HCT116 (cell line): ENCODE data around the gene ZP1. TPM values are rescaled to one million over a fixed set of nuclear protein-coding genes. Genes with fewer than 3 reads are reported as not detected.

ENCODE experiments used
- ATAC-seq: fragments of 200-7000 bp; cut with Tn5 transposase; 2 replicates; pipeline ENCODE4 v1.9.1; 2020; ENCODE audit warnings: mild to moderate bottlenecking, moderate library complexity
- BruUV-seq: library from RNA; stranded (reverse); fragments of 400-500 nt; replicated peaks from 2 replicates; lab custom pipeline; 2021; lab: Mats Ljungman, UMichigan
- CTCF ChIA-PET: fragments of 300-600 bp; sonication (Branson Sonifier 250); formaldehyde crosslinking; loops from one replicate; lab custom pipeline; 2021; ENCODE audit warnings: antibody characterized with exemption; lab: Charles Lee
- POLR2A ChIA-PET: fragments of 300-600, 350-600 bp; sonication (Branson Sonifier 250); formaldehyde crosslinking; loops from one replicate; lab custom pipeline; 2021; ENCODE audit warnings: antibody characterized with exemption; lab: Charles Lee
- RAD21 ChIA-PET, 2 experiments: fragments of 300-600 bp; sonication (Branson Sonifier 250); formaldehyde crosslinking; loops; one replicate each; lab custom pipeline; 2023; ENCODE audit warnings: low total read pairs in 2 of 2; ENCODE audit not compliant: uncharacterized antibody in 2 of 2, unreplicated experiment in 2 of 2, low non-redundant PET in 1 of 2; lab: Charles Lee
- DNase-seq: peaks from one replicate; pipeline ENCODE4 v3.0.0-alpha.2; 2010; ENCODE audit warnings: low read depth, low spot score
- H2AFZ ChIP-seq: fragments of 200-600 bp; shearing (Covaris generic), sonication (generic); 2 replicates; pipeline ENCODE4 v1.6.1; 2017; ENCODE audit warnings: low read depth, mixed run types, mixed read lengths, antibody characterized with exemption, low read length; ENCODE audit not compliant: poor library complexity, severe bottlenecking
- H3K27ac ChIP-seq: 2 replicates; pipeline ENCODE4 v1.5.1; 2012; ENCODE audit warnings: low read depth, low read length
- H3K27me3 ChIP-seq: fragments of 200-600 bp; sonication (generic); 2 replicates; pipeline ENCODE4 v1.6.1; 2016; ENCODE audit warnings: mixed run types, low read length, mixed read lengths; ENCODE audit not compliant: insufficient read depth
- H3K36me3 ChIP-seq, 2 experiments: fragments of 200-500 bp in 1 of 2; fragments of 200-600 bp in 1 of 2; sonication (Bioruptor generic) in 1 of 2; sonication (generic) in 1 of 2; 2 replicates each; pipeline versions ENCODE4 v1.5.1 to v1.6.1; 2014 to 2016; ENCODE audit warnings: low read length in 2 of 2, inconsistent platforms in 1 of 2, mixed read lengths in 1 of 2, mixed run types in 1 of 2; ENCODE audit not compliant: insufficient read depth in 2 of 2, control insufficient read depth in 1 of 2
- H3K4me1 ChIP-seq, 2 experiments: fragments of 200-600 bp in 1 of 2; sonication (generic) in 1 of 2; 2 replicates each; pipeline versions ENCODE4 v1.5.1 to v1.6.1; 2012 to 2017; ENCODE audit warnings: low read length in 2 of 2, inconsistent platforms in 1 of 2, mild to moderate bottlenecking in 1 of 2, mixed read lengths in 1 of 2, mixed run types in 1 of 2, moderate library complexity in 1 of 2; ENCODE audit not compliant: insufficient read depth in 2 of 2, control insufficient read depth in 1 of 2
- H3K4me2 ChIP-seq: fragments of 200-600 bp; sonication (generic); 2 replicates; pipeline ENCODE4 v1.6.1; 2017; ENCODE audit warnings: mixed run types, low read length, mixed read lengths
- H3K4me3 ChIP-seq, 2 experiments: fragments of 200-600 bp in 1 of 2; sonication (generic) in 1 of 2; replicated peaks in 1 of 2; 2 replicates each; pipeline ENCODE4 v1.5.1; 2011 to 2016; ENCODE audit warnings: low read length in 2 of 2, control low read depth in 1 of 2, low read depth in 1 of 2, mild to moderate bottlenecking in 1 of 2, mixed read lengths in 1 of 2, mixed run types in 1 of 2
- H3K79me2 ChIP-seq: fragments of 200-600 bp; sonication (generic); 2 replicates; pipeline ENCODE4 v1.6.1; 2017; ENCODE audit warnings: mild to moderate bottlenecking, mixed run types, low read length, moderate library complexity, mixed read lengths; ENCODE audit not compliant: insufficient read depth
- H3K9ac ChIP-seq: fragments of 200-600 bp; sonication (generic); 2 replicates; pipeline ENCODE4 v1.6.1; 2016; ENCODE audit warnings: low read length, mixed read lengths
- H3K9me2 ChIP-seq: fragments of 200-600 bp; sonication (generic), shearing (Covaris generic); 2 replicates; pipeline ENCODE4 v1.6.1; 2017; ENCODE audit warnings: mixed run types, mild to moderate bottlenecking, moderate library complexity; ENCODE audit not compliant: insufficient read depth
- H3K9me3 ChIP-seq, 2 experiments: fragments of 200-500 bp in 1 of 2; fragments of 200-600 bp in 1 of 2; sonication (Bioruptor generic) in 1 of 2; sonication (generic) in 1 of 2; 2 replicates each; pipeline ENCODE4 v1.6.1; 2014 to 2017; ENCODE audit warnings: low read length in 2 of 2, mixed read lengths in 2 of 2, inconsistent platforms in 1 of 2, low read depth in 1 of 2, mild to moderate bottlenecking in 1 of 2, mixed run types in 1 of 2, moderate library complexity in 1 of 2; ENCODE audit not compliant: control insufficient read depth in 1 of 2, insufficient read depth in 1 of 2
- H4K20me1 ChIP-seq: fragments of 200-600 bp; sonication (generic), shearing (Covaris generic); 2 replicates; pipeline ENCODE4 v1.6.1; 2017; ENCODE audit warnings: mixed run types, mild to moderate bottlenecking, moderate library complexity; ENCODE audit not compliant: insufficient read depth
- CBX3 ChIP-seq: IDR thresholded peaks from 2 replicates; pipeline ENCODE4 v1.6.1; 2012; ENCODE audit warnings: low read depth
- CEBPB ChIP-seq: IDR thresholded peaks from 2 replicates; pipeline ENCODE4 v1.6.1; 2012; ENCODE audit warnings: low read depth
- ELF1 ChIP-seq: IDR thresholded peaks from 2 replicates; pipeline ENCODE4 v1.6.1; 2012; ENCODE audit warnings: low read depth, borderline replicate concordance
- EZH2 ChIP-seq: fragments of 200-600 bp; sonication (generic); IDR thresholded peaks from 2 replicates; pipeline ENCODE4 v1.6.1; 2017; ENCODE audit warnings: antibody characterized with exemption, mixed run types
- EZH2phosphoT487 ChIP-seq: fragments of 200-600 bp; IDR thresholded peaks from 2 replicates; pipeline ENCODE4 v1.6.1; 2018; ENCODE audit warnings: antibody characterized with exemption, borderline replicate concordance
- FOSL1 ChIP-seq: IDR thresholded peaks from 2 replicates; pipeline ENCODE4 v1.6.1; 2012; ENCODE audit warnings: low read depth
- JUND ChIP-seq: IDR thresholded peaks from 2 replicates; pipeline ENCODE4 v1.6.1; 2012
- POLR2A ChIP-seq: IDR thresholded peaks from 2 replicates; pipeline ENCODE4 v1.7.0; 2011; ENCODE audit warnings: borderline replicate concordance; ENCODE audit not compliant: insufficient read depth, insufficient read length; ENCODE audit errors: extremely low read depth
- POLR2AphosphoS5 ChIP-seq: IDR thresholded peaks from 2 replicates; pipeline ENCODE4 v1.6.1; 2011; ENCODE audit warnings: mild to moderate bottlenecking, low read depth, low read length, moderate library complexity
- RAD21 ChIP-seq: IDR thresholded peaks from 2 replicates; pipeline ENCODE4 v1.6.1; 2012; ENCODE audit warnings: low read depth, mild to moderate bottlenecking
- SIN3A ChIP-seq: IDR thresholded peaks from 2 replicates; pipeline ENCODE4 v1.6.1; 2012; ENCODE audit warnings: low read depth
- SP1 ChIP-seq: IDR thresholded peaks from 2 replicates; pipeline ENCODE4 v1.6.1; 2012; ENCODE audit warnings: low read depth
- SRF ChIP-seq: IDR thresholded peaks from 2 replicates; pipeline ENCODE4 v1.6.1; 2012; ENCODE audit warnings: low read depth
- YY1 ChIP-seq: IDR thresholded peaks from 2 replicates; pipeline ENCODE4 v1.6.1; 2011; ENCODE audit warnings: low read length, low read depth, moderate library complexity, mild to moderate bottlenecking; ENCODE audit not compliant: insufficient replicate concordance; ENCODE audit errors: extremely low read depth
- ZFX ChIP-seq: fragments of 450-650 bp; IDR thresholded peaks from 2 replicates; pipeline ENCODE4 v1.6.1; 2017
- ZNF274 ChIP-seq: fragments of 200-500 bp; sonication (Bioruptor generic); IDR thresholded peaks from 2 replicates; pipeline ENCODE4 v1.6.1; 2014; ENCODE audit warnings: mild to moderate bottlenecking, low read depth, low read length, inconsistent platforms
- intact Hi-C: fragments of 100-400 bp; cut with micrococcal nuclease; formaldehyde crosslinking; loops from 2 replicates; pipeline ENCODE4 v1.10.0; 2022
- total RNA-seq: library from RNA; stranded (reverse); gene quantifications from one replicate; pipeline ENCODE4 v1.2.1, GENCODE V29; 2021; ENCODE audit not compliant: unreplicated experiment
- TF ChIP-seq, protein P1 (sequence below), 3 experiments: fragments of 200-600 bp in 1 of 3; sonication (generic) in 1 of 3; IDR thresholded peaks in 2 of 3; conservative IDR thresholded peaks in 1 of 3; 2 replicates each; pipeline ENCODE4 v1.5.1; 2012 to 2017; ENCODE audit warnings: low read depth in 2 of 3, low read length in 2 of 3, antibody characterized with exemption in 1 of 3, borderline replicate concordance in 1 of 3, control low read depth in 1 of 3, mild to moderate bottlenecking in 1 of 3, mixed read lengths in 1 of 3, mixed run types in 1 of 3, moderate library complexity in 1 of 3; ENCODE audit not compliant: insufficient read depth in 1 of 3
- TF ChIP-seq, protein P2 (sequence below): IDR thresholded peaks from 2 replicates; pipeline ENCODE4 v1.6.1; 2012
- TF ChIP-seq, protein P3 (sequence below): IDR thresholded peaks from 2 replicates; pipeline ENCODE4 v1.6.1; 2011; ENCODE audit warnings: mild to moderate bottlenecking, low read length, moderate library complexity; ENCODE audit not compliant: insufficient replicate concordance; ENCODE audit errors: extremely low read depth
- TF ChIP-seq, protein P4 (sequence below): IDR thresholded peaks from 2 replicates; pipeline ENCODE4 v1.6.1; 2012; ENCODE audit warnings: low read depth

ZP1 gene
- total RNA-seq, 1 experiment from 2014 or later, result not detected

DNA sequence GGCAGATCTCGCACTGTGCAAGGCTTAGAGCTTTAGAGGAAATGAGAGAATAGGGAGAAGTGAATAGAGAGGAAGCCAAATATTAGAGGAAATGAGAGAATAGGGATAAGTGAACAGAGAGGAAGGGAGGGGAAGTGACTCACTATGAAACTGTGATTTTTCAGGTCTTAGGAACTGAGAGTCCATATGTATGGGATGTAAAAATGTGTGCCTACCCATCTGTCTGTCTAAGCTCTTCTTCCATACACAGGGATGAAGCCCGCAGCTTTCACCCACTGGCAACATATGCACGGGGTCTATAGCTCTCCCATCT lies 31.9 kb upstream of the ZP1 start:
- ChIA-PET POLR2A (no interaction called here), CTCF (no interaction called here), RAD21 (no interaction called here)
- peaks cover 0 to 5% of the 10 kb centered on the region in 2 experiments; a peak in 2 of 4 replicates for H3K4me1 ChIP-seq
- no peak overlapping the region for H3K9ac ChIP-seq
- intact Hi-C loops, result no loop called here
- H3K27ac ChIP-seq, result no peak overlapping the region
- no peaks in the 10 kb centered on the region for H3K36me3 ChIP-seq
- TF ChIP-seq ELF1 (no peak), YY1 (no peak), CEBPB (no peak), POLR2AphosphoS5 (no peak), JUND (no peak), SRF (no peak), SP1 (no peak), ZFX (no peak), ZNF274 (no peak), FOSL1 (no peak), POLR2A (no peak), EZH2phosphoT487 (no peak), RAD21 (no peak), CBX3 (no peak), SIN3A (no peak), EZH2 (no peak)
- TF ChIP-seq, protein P1, sequence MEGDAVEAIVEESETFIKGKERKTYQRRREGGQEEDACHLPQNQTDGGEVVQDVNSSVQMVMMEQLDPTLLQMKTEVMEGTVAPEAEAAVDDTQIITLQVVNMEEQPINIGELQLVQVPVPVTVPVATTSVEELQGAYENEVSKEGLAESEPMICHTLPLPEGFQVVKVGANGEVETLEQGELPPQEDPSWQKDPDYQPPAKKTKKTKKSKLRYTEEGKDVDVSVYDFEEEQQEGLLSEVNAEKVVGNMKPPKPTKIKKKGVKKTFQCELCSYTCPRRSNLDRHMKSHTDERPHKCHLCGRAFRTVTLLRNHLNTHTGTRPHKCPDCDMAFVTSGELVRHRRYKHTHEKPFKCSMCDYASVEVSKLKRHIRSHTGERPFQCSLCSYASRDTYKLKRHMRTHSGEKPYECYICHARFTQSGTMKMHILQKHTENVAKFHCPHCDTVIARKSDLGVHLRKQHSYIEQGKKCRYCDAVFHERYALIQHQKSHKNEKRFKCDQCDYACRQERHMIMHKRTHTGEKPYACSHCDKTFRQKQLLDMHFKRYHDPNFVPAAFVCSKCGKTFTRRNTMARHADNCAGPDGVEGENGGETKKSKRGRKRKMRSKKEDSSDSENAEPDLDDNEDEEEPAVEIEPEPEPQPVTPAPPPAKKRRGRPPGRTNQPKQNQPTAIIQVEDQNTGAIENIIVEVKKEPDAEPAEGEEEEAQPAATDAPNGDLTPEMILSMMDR (IDR thresholded peaks at IDR 0.05 in 2 of 3, conservative IDR thresholded peaks at IDR 0.05 in 1 of 3; ENCODE audit: borderline replicate concordance in 1 of 3, insufficient read depth in 1 of 3, low read depth in 2 of 3, low read length in 2 of 3), result no peak
- TF ChIP-seq, protein P2, sequence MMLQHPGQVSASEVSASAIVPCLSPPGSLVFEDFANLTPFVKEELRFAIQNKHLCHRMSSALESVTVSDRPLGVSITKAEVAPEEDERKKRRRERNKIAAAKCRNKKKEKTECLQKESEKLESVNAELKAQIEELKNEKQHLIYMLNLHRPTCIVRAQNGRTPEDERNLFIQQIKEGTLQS, result no peak
- TF ChIP-seq, protein P3, sequence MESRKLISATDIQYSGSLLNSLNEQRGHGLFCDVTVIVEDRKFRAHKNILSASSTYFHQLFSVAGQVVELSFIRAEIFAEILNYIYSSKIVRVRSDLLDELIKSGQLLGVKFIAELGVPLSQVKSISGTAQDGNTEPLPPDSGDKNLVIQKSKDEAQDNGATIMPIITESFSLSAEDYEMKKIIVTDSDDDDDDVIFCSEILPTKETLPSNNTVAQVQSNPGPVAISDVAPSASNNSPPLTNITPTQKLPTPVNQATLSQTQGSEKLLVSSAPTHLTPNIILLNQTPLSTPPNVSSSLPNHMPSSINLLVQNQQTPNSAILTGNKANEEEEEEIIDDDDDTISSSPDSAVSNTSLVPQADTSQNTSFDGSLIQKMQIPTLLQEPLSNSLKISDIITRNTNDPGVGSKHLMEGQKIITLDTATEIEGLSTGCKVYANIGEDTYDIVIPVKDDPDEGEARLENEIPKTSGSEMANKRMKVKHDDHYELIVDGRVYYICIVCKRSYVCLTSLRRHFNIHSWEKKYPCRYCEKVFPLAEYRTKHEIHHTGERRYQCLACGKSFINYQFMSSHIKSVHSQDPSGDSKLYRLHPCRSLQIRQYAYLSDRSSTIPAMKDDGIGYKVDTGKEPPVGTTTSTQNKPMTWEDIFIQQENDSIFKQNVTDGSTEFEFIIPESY, result no peak
- TF ChIP-seq, protein P4, sequence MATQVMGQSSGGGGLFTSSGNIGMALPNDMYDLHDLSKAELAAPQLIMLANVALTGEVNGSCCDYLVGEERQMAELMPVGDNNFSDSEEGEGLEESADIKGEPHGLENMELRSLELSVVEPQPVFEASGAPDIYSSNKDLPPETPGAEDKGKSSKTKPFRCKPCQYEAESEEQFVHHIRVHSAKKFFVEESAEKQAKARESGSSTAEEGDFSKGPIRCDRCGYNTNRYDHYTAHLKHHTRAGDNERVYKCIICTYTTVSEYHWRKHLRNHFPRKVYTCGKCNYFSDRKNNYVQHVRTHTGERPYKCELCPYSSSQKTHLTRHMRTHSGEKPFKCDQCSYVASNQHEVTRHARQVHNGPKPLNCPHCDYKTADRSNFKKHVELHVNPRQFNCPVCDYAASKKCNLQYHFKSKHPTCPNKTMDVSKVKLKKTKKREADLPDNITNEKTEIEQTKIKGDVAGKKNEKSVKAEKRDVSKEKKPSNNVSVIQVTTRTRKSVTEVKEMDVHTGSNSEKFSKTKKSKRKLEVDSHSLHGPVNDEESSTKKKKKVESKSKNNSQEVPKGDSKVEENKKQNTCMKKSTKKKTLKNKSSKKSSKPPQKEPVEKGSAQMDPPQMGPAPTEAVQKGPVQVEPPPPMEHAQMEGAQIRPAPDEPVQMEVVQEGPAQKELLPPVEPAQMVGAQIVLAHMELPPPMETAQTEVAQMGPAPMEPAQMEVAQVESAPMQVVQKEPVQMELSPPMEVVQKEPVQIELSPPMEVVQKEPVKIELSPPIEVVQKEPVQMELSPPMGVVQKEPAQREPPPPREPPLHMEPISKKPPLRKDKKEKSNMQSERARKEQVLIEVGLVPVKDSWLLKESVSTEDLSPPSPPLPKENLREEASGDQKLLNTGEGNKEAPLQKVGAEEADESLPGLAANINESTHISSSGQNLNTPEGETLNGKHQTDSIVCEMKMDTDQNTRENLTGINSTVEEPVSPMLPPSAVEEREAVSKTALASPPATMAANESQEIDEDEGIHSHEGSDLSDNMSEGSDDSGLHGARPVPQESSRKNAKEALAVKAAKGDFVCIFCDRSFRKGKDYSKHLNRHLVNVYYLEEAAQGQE, result no peak
- H3K27me3 ChIP-seq, result peaks cover 14% of the 10 kb centered on the region; the same call in 1 of the 2 replicates
- H3K4me3 ChIP-seq, result no peak overlapping the region
- H3K9me3 ChIP-seq, result no peaks in the 10 kb centered on the region
- H2AFZ ChIP-seq, result no peak overlapping the region
- H3K4me2 ChIP-seq, result no peak overlapping the region
- H3K79me2 ChIP-seq, result no peaks in the 10 kb centered on the region
- no TSS peak for BruUV-seq
- no peaks in the 10 kb centered on the region for H3K9me2 ChIP-seq
- H4K20me1 ChIP-seq, result no peaks in the 10 kb centered on the region
- DNase-seq (no peak), ATAC-seq (no peak)
